HCT116 (cell line): ENCODE data around the gene MBTPS1. TPM values are rescaled to one million over a fixed set of nuclear protein-coding genes. Genes with fewer than 3 reads are reported as not detected.

ENCODE experiments used
- ATAC-seq: fragments of 200-7000 bp; cut with Tn5 transposase; 2 replicates; pipeline ENCODE4 v1.9.1; 2020; ENCODE audit warnings: mild to moderate bottlenecking, moderate library complexity
- BruUV-seq: library from RNA; stranded (reverse); fragments of 400-500 nt; replicated peaks from 2 replicates; lab custom pipeline; 2021; lab: Mats Ljungman, UMichigan
- CTCF ChIA-PET: fragments of 300-600 bp; sonication (Branson Sonifier 250); formaldehyde crosslinking; loops from one replicate; lab custom pipeline; 2021; ENCODE audit warnings: antibody characterized with exemption; lab: Charles Lee
- POLR2A ChIA-PET: fragments of 300-600, 350-600 bp; sonication (Branson Sonifier 250); formaldehyde crosslinking; loops from one replicate; lab custom pipeline; 2021; ENCODE audit warnings: antibody characterized with exemption; lab: Charles Lee
- RAD21 ChIA-PET, 2 experiments: fragments of 300-600 bp; sonication (Branson Sonifier 250); formaldehyde crosslinking; loops; one replicate each; lab custom pipeline; 2023; ENCODE audit warnings: low total read pairs in 2 of 2; ENCODE audit not compliant: uncharacterized antibody in 2 of 2, unreplicated experiment in 2 of 2, low non-redundant PET in 1 of 2; lab: Charles Lee
- DNase-seq: peaks from one replicate; pipeline ENCODE4 v3.0.0-alpha.2; 2010; ENCODE audit warnings: low read depth, low spot score
- H2AFZ ChIP-seq: fragments of 200-600 bp; shearing (Covaris generic), sonication (generic); 2 replicates; pipeline ENCODE4 v1.6.1; 2017; ENCODE audit warnings: low read depth, mixed run types, mixed read lengths, antibody characterized with exemption, low read length; ENCODE audit not compliant: poor library complexity, severe bottlenecking
- H3K27ac ChIP-seq: 2 replicates; pipeline ENCODE4 v1.5.1; 2012; ENCODE audit warnings: low read depth, low read length
- H3K27me3 ChIP-seq: fragments of 200-600 bp; sonication (generic); 2 replicates; pipeline ENCODE4 v1.6.1; 2016; ENCODE audit warnings: mixed run types, low read length, mixed read lengths; ENCODE audit not compliant: insufficient read depth
- H3K36me3 ChIP-seq, 2 experiments: fragments of 200-500 bp in 1 of 2; fragments of 200-600 bp in 1 of 2; sonication (Bioruptor generic) in 1 of 2; sonication (generic) in 1 of 2; 2 replicates each; pipeline versions ENCODE4 v1.5.1 to v1.6.1; 2014 to 2016; ENCODE audit warnings: low read length in 2 of 2, inconsistent platforms in 1 of 2, mixed read lengths in 1 of 2, mixed run types in 1 of 2; ENCODE audit not compliant: insufficient read depth in 2 of 2, control insufficient read depth in 1 of 2
- H3K4me1 ChIP-seq, 2 experiments: fragments of 200-600 bp in 1 of 2; sonication (generic) in 1 of 2; 2 replicates each; pipeline versions ENCODE4 v1.5.1 to v1.6.1; 2012 to 2017; ENCODE audit warnings: low read length in 2 of 2, inconsistent platforms in 1 of 2, mild to moderate bottlenecking in 1 of 2, mixed read lengths in 1 of 2, mixed run types in 1 of 2, moderate library complexity in 1 of 2; ENCODE audit not compliant: insufficient read depth in 2 of 2, control insufficient read depth in 1 of 2
- H3K4me2 ChIP-seq: fragments of 200-600 bp; sonication (generic); 2 replicates; pipeline ENCODE4 v1.6.1; 2017; ENCODE audit warnings: mixed run types, low read length, mixed read lengths
- H3K4me3 ChIP-seq, 2 experiments: fragments of 200-600 bp in 1 of 2; sonication (generic) in 1 of 2; replicated peaks in 1 of 2; 2 replicates each; pipeline ENCODE4 v1.5.1; 2011 to 2016; ENCODE audit warnings: low read length in 2 of 2, control low read depth in 1 of 2, low read depth in 1 of 2, mild to moderate bottlenecking in 1 of 2, mixed read lengths in 1 of 2, mixed run types in 1 of 2
- H3K79me2 ChIP-seq: fragments of 200-600 bp; sonication (generic); 2 replicates; pipeline ENCODE4 v1.6.1; 2017; ENCODE audit warnings: mild to moderate bottlenecking, mixed run types, low read length, moderate library complexity, mixed read lengths; ENCODE audit not compliant: insufficient read depth
- H3K9ac ChIP-seq: fragments of 200-600 bp; sonication (generic); 2 replicates; pipeline ENCODE4 v1.6.1; 2016; ENCODE audit warnings: low read length, mixed read lengths
- H3K9me2 ChIP-seq: fragments of 200-600 bp; sonication (generic), shearing (Covaris generic); 2 replicates; pipeline ENCODE4 v1.6.1; 2017; ENCODE audit warnings: mixed run types, mild to moderate bottlenecking, moderate library complexity; ENCODE audit not compliant: insufficient read depth
- H3K9me3 ChIP-seq, 2 experiments: fragments of 200-500 bp in 1 of 2; fragments of 200-600 bp in 1 of 2; sonication (Bioruptor generic) in 1 of 2; sonication (generic) in 1 of 2; 2 replicates each; pipeline ENCODE4 v1.6.1; 2014 to 2017; ENCODE audit warnings: low read length in 2 of 2, mixed read lengths in 2 of 2, inconsistent platforms in 1 of 2, low read depth in 1 of 2, mild to moderate bottlenecking in 1 of 2, mixed run types in 1 of 2, moderate library complexity in 1 of 2; ENCODE audit not compliant: control insufficient read depth in 1 of 2, insufficient read depth in 1 of 2
- H4K20me1 ChIP-seq: fragments of 200-600 bp; sonication (generic), shearing (Covaris generic); 2 replicates; pipeline ENCODE4 v1.6.1; 2017; ENCODE audit warnings: mixed run types, mild to moderate bottlenecking, moderate library complexity; ENCODE audit not compliant: insufficient read depth
- CBX3 ChIP-seq: IDR thresholded peaks from 2 replicates; pipeline ENCODE4 v1.6.1; 2012; ENCODE audit warnings: low read depth
- CEBPB ChIP-seq: IDR thresholded peaks from 2 replicates; pipeline ENCODE4 v1.6.1; 2012; ENCODE audit warnings: low read depth
- FOSL1 ChIP-seq: IDR thresholded peaks from 2 replicates; pipeline ENCODE4 v1.6.1; 2012; ENCODE audit warnings: low read depth
- JUND ChIP-seq: IDR thresholded peaks from 2 replicates; pipeline ENCODE4 v1.6.1; 2012
- MAX ChIP-seq: IDR thresholded peaks from 2 replicates; pipeline ENCODE4 v1.6.1; 2012
- REST ChIP-seq: IDR thresholded peaks from 2 replicates; pipeline ENCODE4 v1.6.1; 2012; ENCODE audit warnings: low read depth
- TCF7L2 ChIP-seq: IDR thresholded peaks from 2 replicates; pipeline ENCODE4 v1.7.0; 2011; ENCODE audit warnings: borderline replicate concordance, inconsistent platforms; ENCODE audit not compliant: insufficient read depth, insufficient read length; ENCODE audit errors: extremely low read depth
- ZFX ChIP-seq: fragments of 450-650 bp; IDR thresholded peaks from 2 replicates; pipeline ENCODE4 v1.6.1; 2017
- ZNF274 ChIP-seq: fragments of 200-500 bp; sonication (Bioruptor generic); IDR thresholded peaks from 2 replicates; pipeline ENCODE4 v1.6.1; 2014; ENCODE audit warnings: mild to moderate bottlenecking, low read depth, low read length, inconsistent platforms
- intact Hi-C: fragments of 100-400 bp; cut with micrococcal nuclease; formaldehyde crosslinking; loops from 2 replicates; pipeline ENCODE4 v1.10.0; 2022
- total RNA-seq: library from RNA; stranded (reverse); gene quantifications from one replicate; pipeline ENCODE4 v1.2.1, GENCODE V29; 2021; ENCODE audit not compliant: unreplicated experiment

Gene MBTPS1
- total RNA-seq, 1 experiment from 2014 or later: 111 TPM

- Histone ChIP-seq H3K9me3 (peaks cover 0 to 5% of the 10 kb centered on the region in 2 experiments; a peak in 1 of 4 replicates), H3K27me3 (no peaks in the 10 kb centered on the region; the same call in 1 of the 2 replicates), H3K4me3 (no peak overlapping the region), H3K36me3 (no peaks in the 10 kb centered on the region), H3K79me2 (no peaks in the 10 kb centered on the region), H3K27ac (no peak overlapping the region), H3K9me2 (no peaks in the 10 kb centered on the region), H3K4me1 (peaks cover 2 to 5% of the 10 kb centered on the region in 2 experiments; a peak in 1 of 4 replicates), H3K9ac (no peak overlapping the region), H2AFZ (no peak overlapping the region), H4K20me1 (no peaks in the 10 kb centered on the region), H3K4me2 (no peak overlapping the region)
- CTCF ChIA-PET: interaction anchor here (0.9 to 1.5 kb wide), 2 partner anchors 27 to 87 kb away, joined by 3 read pairs; no protein-coding TSS in a partner anchor
- intact Hi-C loops: no loop called here
- no peak for TF ChIP-seq ZFX
- TF ChIP-seq TCF7L2: no peak
- TF ChIP-seq REST: no peak
- no peak for TF ChIP-seq ZNF274
- TF ChIP-seq CEBPB: no peak
- TF ChIP-seq CBX3: no peak
- no peak for TF ChIP-seq FOSL1
- TF ChIP-seq MAX: no peak
- TF ChIP-seq JUND: no peak
- POLR2A ChIA-PET: interaction anchor here (2.0 kb wide), 1 partner anchor 27 kb away, joined by 7 read pairs; no protein-coding TSS in a partner anchor
- DNase-seq (no peak), ATAC-seq (no peak)
- BruUV-seq: no TSS peak
- RAD21 ChIA-PET: no interaction called here
These were observed 75.6 kb downstream of the MBTPS1 start for GRCh38 chr16:84040823-84041820.
